ENCODE results near the gene CTDNEP1. TPM values are rescaled to one million over a fixed set of nuclear protein-coding genes. Genes with fewer than 3 reads are reported as not detected.
A peak's percentile ranks its signal among the peaks of the same experiment; 100 is the strongest.

CTDNEP1 gene
- total RNA-seq, 4 donors from 2014 or later, result 71.5 to 150 (median 111) TPM

DNA sequence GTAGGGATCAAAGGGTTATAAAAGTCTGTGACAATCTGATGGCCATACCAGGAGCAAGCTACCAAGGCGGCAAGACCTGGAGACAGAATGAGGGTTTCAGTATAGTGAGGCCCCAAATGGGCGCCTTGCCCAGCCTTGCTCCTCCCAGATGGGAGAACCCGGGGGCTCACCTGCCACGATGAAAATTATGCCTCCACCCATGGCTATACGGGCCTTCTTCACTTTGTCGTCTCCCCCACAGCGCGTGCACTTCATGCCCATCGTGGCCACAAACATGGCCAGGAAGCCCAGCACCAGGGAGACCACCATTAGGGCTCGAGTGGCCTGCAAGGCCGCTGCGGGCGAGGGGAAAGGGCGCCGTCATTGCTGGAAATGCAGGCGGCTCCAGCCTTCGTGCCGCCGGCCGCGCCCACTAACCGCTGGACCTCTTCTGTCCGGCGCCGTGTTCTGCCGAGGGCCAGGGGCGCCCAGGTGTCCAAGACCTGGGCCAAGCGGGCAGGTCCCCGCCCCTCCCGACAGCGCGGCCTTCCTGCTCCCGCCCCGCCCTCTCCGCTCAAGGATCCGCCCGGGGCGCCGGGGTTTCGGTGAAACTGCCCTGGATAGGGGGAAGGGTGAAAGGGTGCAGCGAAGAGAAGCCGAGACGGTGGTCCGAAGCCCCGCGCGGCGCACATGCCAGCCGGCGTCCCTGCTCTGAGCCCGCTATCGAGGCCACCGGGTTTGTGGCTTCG, 9.3 kb upstream of the CTDNEP1 start:
- H3K36me3 ChIP-seq, result peaks cover 0 to 42% of the 10 kb centered on the region in 2 donors
- no peak for DNase-seq
- H3K4me3 ChIP-seq, result peak overlapping the region; percentile 52 to 63 (median 53)
- ATAC-seq, result peak in 1 of 2 donors; percentile 44
- peak overlapping the region in 1 of 4 donors; percentile 11 for H3K27ac ChIP-seq
- intact Hi-C loops (cut with DNase I; ENCODE audit: low total_unique reads) (no loop called here), in situ Hi-C loops (cut with MboI; ENCODE audit: low sequenced_read_pairs in 4 of 4) (no loop called here)
- H3K27me3 ChIP-seq, result peaks cover 41 to 48% (median 43%) of the 10 kb centered on the region in 3 donors
- TF ChIP-seq, protein P1, sequence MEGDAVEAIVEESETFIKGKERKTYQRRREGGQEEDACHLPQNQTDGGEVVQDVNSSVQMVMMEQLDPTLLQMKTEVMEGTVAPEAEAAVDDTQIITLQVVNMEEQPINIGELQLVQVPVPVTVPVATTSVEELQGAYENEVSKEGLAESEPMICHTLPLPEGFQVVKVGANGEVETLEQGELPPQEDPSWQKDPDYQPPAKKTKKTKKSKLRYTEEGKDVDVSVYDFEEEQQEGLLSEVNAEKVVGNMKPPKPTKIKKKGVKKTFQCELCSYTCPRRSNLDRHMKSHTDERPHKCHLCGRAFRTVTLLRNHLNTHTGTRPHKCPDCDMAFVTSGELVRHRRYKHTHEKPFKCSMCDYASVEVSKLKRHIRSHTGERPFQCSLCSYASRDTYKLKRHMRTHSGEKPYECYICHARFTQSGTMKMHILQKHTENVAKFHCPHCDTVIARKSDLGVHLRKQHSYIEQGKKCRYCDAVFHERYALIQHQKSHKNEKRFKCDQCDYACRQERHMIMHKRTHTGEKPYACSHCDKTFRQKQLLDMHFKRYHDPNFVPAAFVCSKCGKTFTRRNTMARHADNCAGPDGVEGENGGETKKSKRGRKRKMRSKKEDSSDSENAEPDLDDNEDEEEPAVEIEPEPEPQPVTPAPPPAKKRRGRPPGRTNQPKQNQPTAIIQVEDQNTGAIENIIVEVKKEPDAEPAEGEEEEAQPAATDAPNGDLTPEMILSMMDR (IDR thresholded peaks at IDR 0.05 in 4 of 5, conservative IDR thresholded peaks at IDR 0.05 in 1 of 5), result no peak
- TF ChIP-seq POLR2A (IDR thresholded peaks at IDR 0.05), result no peak
- no peaks in the 10 kb centered on the region for H3K9me3 ChIP-seq
- H3K4me1 ChIP-seq, result peaks cover 5 to 9% of the 10 kb centered on the region in 2 donors

DNA sequence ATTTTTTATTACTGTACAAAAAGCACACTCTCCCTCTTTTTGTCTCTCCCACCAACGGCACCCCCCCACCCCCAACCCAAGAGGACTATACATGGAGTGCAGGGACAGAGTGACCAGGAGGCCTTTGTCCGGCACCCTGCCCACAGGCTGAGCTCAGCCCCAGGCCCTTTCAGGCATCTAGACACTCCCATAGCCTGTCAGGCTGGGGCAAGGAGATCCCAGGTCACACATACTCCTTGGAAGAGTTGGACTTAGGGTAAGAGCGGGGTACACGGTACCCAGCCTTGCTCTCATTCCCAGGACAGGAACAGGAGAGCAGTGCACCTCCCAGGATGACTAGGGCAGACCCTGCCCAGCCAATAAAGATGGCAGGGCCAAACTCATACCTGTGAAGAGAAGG, 8.6 kb upstream of the CTDNEP1 start:
- peaks cover 5 to 9% of the 10 kb centered on the region in 2 donors for H3K4me1 ChIP-seq
- TF ChIP-seq, protein P1 (IDR thresholded peaks at IDR 0.05 in 4 of 5, conservative IDR thresholded peaks at IDR 0.05 in 1 of 5), result no peak
- no peak for TF ChIP-seq POLR2A (IDR thresholded peaks at IDR 0.05)
- in situ Hi-C loops (cut with MboI; ENCODE audit: low sequenced_read_pairs in 4 of 4), result no loop called here
- ATAC-seq, result no peak
- no peak overlapping the region for H3K27ac ChIP-seq
- H3K36me3 ChIP-seq, result peaks cover 0 to 49% of the 10 kb centered on the region in 2 donors
- no peak for DNase-seq
- no peaks in the 10 kb centered on the region for H3K9me3 ChIP-seq
- intact Hi-C loops (cut with DNase I; ENCODE audit: low total_unique reads), result no loop called here
- peaks cover 41 to 45% (median 43%) of the 10 kb centered on the region in 3 donors for H3K27me3 ChIP-seq
- H3K4me3 ChIP-seq, result no peak overlapping the region

DNA sequence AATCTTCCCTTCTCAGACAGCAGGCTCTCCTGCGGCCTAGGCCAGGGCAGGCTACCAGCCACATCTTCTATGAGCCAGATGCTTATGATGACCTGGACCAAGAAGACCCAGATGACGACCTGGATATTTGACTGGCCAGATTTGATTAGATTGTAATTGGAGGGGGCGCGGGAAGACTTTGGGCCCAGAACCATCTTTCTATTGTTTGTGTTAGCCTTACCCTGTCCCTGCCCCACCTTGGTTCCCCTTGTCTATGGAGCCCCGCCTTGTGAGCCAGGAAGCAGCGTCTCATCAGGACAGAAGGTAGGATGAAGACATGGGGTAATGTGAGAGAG, 8.0 kb upstream of the CTDNEP1 start:
- DNase-seq, result no peak
- intact Hi-C loops (cut with DNase I; ENCODE audit: low total_unique reads), result no loop called here
- Histone ChIP-seq H3K27me3 (peaks cover 38 to 41% (median 39%) of the 10 kb centered on the region in 3 donors), H3K27ac (no peak overlapping the region), H3K4me1 (peaks cover 5 to 9% of the 10 kb centered on the region in 2 donors), H3K4me3 (no peak overlapping the region), H3K36me3 (peaks cover 0 to 55% of the 10 kb centered on the region in 2 donors), H3K9me3 (no peaks in the 10 kb centered on the region)
- in situ Hi-C loops (cut with MboI; ENCODE audit: low sequenced_read_pairs in 4 of 4), result loop anchor here in 1 of 4 donors (10.0 kb wide), 1 partner anchor 45 kb away; the partner anchor contains the start of gene EIF5A
- ATAC-seq, result no peak
- no peak for TF ChIP-seq POLR2A (IDR thresholded peaks at IDR 0.05)
- TF ChIP-seq, protein P1 (IDR thresholded peaks at IDR 0.05 in 4 of 5, conservative IDR thresholded peaks at IDR 0.05 in 1 of 5), result no peak

DNA sequence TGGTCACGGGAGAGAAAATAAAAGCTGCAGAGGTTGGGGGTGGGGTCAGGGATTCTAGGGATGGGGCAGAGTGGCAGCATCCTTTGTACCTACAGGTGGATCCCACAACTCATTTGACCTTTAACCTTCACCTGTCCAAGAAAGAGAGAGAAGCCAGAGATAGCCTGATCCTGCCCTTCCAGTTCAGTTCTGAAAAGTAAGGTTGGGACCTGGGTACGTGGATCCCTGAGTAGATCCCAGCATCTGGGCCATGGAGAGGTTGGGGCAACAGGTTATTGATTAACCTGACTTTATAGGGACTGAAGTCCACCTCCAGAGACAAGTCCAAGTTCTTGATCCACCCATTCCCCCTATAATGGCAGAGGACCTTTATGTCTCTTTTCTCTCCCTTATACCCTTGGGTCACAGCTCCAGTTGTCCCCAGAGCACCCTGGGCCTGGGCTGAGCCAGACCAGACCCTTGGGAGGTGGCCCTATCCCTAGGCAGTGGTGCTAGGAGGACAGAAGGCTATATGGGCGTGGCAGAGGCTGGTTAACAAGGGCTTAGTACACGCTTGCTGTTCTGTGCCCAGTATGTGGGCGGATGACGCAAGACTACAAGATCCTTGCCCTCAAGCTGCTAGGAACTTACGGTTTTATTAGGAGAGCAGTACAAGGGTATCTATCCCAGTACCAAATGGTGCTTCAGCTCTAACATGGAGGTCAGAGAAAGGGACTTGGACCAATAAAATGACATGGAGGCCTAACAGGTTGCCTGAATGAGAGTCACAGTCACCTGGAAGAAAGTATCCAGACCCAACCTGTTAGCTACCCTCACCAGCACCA, 7.4 kb upstream of the CTDNEP1 start:
- peaks cover 0 to 58% of the 10 kb centered on the region in 2 donors for H3K36me3 ChIP-seq
- no peaks in the 10 kb centered on the region for H3K9me3 ChIP-seq
- no peak for ATAC-seq
- H3K4me1 ChIP-seq, result peaks cover 5 to 9% of the 10 kb centered on the region in 2 donors
- intact Hi-C loops (cut with DNase I; ENCODE audit: low total_unique reads), result no loop called here
- H3K4me3 ChIP-seq, result no peak overlapping the region
- H3K27me3 ChIP-seq, result peaks cover 33 to 35% (median 34%) of the 10 kb centered on the region in 3 donors
- no peak for DNase-seq
- TF ChIP-seq, protein P1 (IDR thresholded peaks at IDR 0.05 in 4 of 5, conservative IDR thresholded peaks at IDR 0.05 in 1 of 5), result no peak
- TF ChIP-seq POLR2A (IDR thresholded peaks at IDR 0.05), result no peak
- H3K27ac ChIP-seq, result no peak overlapping the region
- in situ Hi-C loops (cut with MboI; ENCODE audit: low sequenced_read_pairs in 4 of 4), result loop anchor here in 1 of 4 donors (10.0 kb wide), 1 partner anchor 46 kb away; the partner anchor contains the start of gene EIF5A
